ENCODE data around the gene ABLIM2.

The ABLIM2 gene

DNA sequence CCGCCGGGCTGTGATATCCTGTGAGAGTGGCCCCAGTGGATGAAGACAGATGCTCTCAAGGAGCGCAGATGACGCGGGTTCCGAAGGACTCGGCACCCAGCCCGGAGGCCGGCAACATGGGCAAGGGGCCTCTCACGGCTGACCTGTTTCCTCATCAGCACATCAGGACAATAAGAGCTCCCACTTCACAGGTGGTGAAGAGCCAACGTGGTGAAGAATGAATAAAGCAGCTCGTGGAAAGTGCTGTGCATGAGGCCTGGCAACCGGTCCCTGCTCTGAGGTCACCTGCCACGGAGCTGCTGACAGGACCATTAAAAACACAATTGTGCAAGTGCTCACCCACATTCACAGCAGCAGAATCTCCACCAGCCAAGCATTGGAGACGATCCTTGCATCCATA lies 22.9 kb downstream of the ABLIM2 start:
- no peak for DNase-seq

DNA sequence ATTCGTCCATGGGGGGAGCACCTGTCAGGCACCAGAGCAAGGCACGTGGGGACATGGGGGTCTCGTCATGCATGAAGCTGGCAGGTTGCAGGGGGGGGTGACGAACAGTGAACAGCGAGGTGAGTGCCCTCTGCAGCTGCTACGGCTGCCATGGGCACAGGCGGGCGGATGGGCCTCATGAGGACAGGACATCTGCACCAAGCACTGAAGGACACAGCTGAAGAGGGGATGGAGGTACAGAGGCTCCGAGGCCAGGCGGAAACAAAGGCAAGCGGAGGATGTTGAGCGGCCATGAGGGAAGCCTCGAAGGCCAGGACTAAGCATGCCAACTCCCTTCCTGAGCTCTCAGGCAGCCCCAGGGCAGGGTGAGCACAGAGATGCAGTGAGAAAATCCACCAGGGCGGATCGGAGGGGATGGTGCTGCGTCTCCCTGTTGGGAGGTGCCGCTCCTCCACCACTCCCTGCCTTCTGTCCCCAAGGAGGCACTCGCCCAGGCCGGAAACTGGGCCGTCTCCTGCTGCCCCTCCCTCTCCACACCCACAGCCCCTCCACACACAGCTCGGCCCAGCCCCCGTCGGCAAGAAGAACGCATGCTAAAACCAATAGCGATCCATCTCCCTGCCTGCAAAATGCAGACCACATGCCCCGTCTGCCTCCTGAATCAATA lies 24.6 kb downstream of the ABLIM2 start:
- no peak for DNase-seq

DNA sequence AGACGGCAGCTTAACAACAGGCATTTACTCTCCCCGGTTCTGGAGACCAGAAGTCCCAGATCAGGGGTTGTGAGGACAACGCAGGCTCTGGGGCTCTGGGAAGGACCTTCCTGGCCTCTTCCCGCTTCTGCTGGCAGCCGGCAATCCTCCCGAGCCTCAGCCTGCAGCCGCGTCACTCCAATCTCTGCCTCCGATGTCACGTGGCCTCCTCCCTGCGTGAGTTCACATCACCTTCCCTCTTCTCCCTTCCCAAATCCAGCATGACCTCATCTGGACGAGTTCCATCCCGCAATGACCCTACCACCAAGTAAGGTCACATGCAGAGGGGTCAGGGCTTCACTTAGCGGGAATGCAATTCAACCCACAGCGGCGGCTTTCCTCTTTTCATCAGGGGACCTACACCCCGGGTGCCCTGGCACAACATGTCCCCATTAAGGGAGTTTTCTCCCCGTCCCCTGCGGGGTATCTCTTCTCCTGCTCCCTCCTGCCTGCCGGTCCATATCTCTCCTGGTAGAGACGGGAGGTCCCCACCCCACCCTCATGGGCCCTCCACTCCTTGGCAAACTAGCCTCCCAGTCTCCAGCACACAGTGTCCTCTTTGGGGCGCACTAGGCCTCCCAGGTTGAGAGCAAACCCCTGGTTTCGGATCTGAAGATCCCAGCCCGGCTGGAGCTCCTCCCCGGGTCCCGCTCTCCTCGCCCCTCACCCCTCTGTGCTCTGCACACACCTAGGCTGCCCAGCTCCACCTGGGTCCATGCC lies 25.5 kb downstream of the ABLIM2 start:
- DNase-seq = no peak

DNA sequence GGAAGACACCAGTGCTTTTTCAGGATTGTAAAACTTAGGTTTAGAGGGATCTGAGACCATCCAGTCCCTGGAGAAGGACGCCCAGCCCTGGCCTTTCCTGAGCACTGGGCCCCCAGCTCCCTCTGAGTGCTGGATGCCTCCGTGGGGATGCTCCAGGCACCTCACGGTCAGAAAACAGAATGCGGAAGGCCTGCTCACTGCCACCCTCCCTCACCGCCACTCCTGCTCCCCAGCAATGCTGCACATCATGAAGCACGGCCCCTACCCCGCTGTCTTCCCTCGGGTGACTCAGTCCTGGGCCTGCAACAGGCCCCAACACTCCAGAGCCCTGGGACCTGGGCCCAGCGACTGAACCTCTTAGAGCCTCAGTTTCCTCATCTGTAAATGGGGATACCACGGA lies 26.2 kb downstream of the ABLIM2 start:
- no peak for DNase-seq

DNA sequence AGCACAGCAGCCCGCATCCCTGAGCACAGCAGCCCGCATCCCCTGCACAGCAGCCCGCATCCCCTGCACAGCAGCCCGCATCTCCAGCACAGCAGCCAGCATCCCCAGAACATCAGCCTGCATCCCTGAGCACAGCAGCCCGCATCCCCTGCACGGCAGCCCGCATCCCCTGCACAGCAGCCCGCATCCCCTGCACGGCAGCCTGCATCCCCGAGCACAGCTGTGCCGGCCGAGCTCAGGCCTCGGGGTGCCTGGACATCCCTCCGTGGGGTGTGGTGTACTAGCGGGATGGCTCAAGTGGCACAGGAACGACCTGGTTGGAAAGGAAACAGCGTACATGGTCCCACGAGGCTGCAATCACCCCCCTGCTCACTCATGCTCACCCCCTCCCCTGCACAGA lies 26.8 kb downstream of the ABLIM2 start:
- DNase-seq = no peak

DNA sequence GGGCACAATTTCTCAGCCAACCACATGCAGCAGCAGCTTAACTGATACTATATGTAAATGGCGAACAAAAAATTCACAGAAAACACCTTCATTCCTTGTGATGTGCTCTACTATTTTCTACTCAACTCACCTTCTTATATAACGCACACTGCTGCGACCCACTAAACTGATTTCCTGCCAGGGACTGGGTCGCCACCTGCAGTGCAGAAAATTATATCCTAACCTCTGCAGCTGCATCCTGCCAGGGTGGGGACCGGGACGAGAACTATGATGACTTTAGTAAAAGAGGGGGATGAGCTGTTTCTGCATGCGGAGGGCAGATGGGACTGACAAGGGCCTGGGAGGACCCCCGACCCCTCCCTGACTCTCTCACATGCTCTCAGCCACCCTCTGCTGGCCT lies 27.4 kb downstream of the ABLIM2 start:
- no peak for DNase-seq

DNA sequence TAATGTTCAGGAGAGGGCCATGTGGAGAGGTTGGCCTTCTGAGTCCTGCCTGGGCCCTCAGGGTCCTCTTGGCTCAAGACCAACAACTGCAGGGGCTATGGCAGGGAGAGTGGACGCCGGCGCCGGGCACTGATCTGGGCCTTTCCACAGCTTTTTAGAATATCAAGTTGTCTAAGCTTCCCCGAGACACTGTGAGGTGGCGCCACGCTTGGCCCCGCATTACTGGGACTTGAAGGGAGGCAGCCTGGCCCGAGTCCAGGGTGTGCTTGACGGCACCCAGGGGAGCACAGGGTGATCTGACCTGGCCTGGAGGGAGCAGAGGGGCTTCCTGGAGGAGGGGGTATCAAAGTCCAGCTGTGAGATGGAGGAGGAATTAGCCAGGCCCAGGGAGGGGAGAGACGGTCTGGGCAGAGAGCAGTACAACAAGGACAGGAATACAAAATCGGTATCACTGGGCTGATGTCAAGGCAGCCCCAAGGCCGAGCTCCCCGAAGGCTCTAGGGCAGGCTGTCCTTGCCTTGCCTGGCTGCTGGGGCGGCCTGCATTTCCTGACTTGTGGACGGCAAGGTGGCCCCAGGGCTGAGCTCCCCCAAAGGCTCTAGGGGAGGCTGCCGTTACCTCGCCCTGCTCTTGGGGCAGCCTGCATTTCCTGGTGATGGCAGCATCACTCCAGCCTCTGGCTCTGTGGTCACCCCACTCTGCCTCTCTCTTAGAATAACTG lies 28.1 kb downstream of the ABLIM2 start:
- no peak for DNase-seq

DNA sequence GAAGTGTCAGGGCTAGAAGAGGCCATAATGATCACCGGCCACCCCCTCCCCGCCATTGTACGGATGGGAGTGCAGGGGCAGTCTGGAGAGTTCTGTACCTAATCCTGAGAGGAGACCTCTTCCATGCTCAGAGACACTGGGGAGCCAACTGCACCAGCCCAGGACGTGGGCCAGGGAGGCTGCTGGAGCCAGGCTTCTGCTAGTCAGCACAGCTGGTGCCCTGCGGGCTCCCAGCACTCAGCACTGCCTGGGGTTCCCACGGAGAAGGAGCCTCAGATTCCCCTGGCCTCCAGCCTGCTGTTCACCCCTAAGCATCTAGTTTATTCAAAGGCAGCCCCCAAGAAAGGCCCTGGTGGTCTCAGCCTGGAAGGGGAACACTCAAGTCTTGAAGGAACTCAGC lies 28.8 kb downstream of the ABLIM2 start:
- no peak for DNase-seq

DNA sequence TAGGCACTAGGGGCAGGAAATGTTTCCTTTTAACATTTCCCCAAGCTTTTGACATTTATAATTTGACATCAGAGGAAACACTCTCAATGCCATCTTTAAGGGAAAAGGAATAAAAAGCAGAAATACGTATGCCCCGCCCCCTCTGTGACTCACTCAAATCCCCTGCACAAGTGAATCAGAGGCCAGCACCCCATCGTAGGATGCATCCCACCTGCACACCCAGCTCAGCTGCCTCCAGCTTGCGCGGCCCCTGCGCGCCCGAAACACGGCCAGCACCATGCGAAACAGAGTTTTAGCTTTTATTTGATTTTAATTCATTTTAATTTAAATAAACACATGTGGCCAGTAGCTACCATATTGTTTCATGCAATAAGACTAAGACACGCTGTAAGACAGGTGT lies 29.5 kb downstream of the ABLIM2 start:
- no peak for DNase-seq

DNA sequence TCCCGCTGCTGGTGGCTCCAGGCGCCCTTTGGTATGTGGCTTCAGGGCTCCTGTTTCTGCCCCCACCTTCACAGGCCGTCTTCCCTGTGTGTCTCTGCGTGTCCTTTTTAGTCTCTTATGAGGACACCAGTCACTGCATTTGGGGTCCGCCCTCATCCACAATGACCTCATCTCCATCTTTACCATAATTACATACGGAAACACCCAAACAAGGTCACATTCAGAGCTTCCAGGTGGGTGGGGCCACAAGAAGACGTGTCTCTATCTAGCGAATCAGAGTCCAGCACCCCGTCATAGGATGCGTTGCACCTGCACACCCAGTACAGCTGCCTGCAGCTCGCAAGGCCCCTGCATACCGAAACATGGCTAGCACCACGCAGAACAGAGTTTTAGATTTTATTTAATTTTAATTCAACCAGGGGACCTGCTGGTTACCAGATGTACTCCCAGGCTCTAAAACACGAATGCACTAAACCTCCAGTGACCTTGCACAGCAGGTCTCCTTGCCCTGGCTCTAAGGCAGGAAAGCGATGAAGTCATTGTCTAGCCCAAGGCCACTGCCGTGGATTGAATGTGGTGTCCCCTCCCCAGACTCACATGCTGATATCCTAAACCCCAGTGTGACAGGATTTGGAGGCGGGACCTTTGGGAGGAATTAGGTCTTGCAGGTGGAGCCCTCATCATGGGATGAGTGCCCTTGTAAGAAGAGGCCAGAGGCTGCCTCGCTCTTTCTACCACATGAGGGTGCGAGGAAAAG lies 30.3 kb downstream of the ABLIM2 start:
- no peak for DNase-seq

DNA sequence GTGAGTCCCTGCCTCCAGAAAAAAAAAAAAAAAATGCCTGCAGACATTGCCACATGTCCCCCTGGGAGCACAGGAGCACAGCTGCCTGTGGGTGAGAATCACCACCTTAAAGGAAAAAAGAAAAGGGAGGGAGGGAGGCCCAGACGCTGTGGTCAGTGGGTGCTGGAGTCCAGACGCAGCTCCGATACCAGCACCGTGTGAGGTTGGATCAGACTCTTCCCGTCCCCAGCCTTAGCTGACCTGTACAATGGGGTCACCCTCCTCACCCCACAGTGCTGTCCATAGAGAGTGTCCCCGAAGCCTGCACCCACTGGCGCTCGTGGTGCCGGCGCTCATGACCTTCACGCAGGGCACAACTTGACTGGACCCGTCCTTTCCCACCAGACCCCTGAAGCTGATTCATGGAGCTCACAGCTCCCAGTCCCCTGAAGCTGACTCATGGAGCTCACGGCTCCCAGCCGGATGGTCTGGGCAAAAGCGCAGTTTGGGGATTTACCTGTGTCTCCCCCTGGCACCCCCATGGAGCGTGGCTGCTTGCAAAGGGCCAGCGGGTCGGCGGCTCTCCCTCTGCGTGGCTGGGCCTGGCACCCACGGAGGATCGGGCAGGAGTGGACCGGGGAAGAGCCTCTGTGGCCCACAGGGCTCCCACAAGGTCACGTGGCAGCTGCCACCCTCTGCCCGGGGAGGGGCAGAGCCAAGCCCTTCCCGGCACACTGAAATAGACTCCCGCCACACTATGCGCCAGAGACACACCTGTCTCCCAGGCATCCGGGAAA lies 31.4 kb downstream of the ABLIM2 start:
- DNase-seq = no peak

DNA sequence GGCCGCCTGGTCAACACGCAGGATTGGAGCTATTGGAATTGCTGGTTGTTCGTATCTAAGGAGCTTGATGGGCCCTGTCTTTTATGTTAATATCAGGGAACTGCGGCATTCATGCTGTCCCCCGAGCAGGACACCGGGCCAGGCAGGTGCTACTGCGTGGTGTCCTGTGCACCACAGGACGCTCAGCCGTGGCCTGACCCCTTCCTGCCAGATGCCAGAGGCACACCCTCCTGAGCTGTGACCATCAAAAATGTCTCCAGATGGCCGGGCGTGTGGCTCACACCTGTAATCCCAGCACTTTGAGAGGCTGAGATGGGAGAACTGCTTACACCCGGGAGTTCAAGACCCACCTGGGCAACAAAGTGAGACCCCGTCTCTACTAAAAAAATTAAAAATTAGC lies 32.1 kb downstream of the ABLIM2 start:
- no peak for DNase-seq

DNA sequence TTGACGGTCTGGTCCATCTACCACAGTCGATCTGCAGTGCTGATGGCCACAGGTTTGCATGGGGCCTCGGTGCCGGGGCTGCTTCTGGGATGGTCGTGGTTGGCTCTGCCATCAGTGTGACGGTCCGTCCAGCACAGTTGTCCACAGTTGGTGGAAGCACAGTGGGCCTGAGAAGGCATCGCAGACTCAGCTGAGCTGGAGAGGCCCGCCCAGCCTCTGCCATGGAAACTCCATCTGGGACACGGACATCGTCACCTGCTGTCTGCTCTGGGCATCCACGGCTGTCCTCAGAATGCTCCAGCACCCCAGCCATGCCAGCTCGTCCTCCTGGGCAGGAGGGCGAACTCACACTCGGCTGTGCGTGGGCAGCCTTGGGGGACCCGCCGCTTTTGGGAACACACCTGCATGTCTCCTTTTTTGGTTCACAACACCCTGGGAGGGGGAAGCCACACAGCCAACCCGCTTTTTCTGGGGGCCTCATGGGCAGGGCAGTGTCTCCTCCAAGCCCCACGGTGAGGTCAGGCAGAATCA lies 33.0 kb downstream of the ABLIM2 start:
- DNase-seq = no peak

DNA sequence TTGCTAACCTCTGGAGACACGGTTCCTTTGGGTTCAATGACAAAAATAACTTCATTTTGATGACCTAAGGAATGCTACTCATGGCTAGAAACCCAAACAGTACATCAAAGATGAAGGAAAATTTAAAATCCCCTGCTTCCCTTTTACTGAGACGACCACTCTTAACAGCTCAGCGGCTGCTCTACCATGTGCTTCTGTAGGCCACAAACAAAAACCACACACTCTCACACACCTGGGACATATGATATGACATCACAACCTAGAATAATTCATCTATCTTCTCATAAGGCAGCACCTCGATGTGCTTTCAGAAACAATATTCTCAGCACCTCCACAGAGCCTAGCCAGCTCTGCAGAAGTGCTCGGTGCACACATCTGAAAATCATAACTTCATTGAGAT lies 34.7 kb downstream of the ABLIM2 start:
- DNase-seq = no peak

DNA sequence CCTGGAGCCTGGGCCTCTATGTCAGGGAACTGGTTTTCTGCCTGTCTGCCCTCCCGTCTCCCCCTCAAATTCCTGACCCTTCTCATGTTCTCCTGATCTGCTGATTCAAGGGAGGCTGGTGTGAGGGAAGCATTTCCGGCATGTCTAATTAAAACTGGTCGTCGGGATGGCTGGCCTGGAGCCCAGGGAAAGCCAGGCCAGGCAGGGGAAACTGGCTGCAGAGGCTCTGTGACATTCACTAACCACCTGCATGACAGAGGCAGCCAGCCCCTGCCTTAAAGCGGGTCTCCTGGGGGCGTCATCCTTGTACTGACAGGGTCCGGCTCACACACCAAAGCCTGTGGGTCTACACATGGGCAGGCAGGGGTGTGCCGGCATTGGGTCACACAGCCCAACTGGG lies 35.2 kb downstream of the ABLIM2 start:
- no peak for DNase-seq

DNA sequence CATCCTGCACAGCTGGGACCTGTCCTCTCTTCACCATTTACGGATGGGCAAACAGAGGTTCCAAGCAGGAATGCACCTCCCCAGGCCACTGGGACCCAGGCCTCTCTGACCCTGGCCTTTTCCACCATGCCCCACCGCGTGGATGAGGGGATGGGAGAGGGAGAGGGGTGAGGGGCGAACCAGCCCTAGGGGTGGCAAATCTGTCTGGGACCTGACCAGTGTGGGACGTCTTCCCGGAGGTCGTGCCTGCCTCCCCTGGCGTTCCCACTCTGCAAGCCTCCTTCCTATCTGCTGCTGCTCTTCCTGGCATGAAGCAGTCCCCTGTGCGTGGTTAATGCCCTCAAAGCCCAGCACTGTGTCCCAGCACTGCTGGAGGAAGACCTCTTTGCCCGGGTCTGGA lies 35.9 kb downstream of the ABLIM2 start:
- DNase-seq = no peak

DNA sequence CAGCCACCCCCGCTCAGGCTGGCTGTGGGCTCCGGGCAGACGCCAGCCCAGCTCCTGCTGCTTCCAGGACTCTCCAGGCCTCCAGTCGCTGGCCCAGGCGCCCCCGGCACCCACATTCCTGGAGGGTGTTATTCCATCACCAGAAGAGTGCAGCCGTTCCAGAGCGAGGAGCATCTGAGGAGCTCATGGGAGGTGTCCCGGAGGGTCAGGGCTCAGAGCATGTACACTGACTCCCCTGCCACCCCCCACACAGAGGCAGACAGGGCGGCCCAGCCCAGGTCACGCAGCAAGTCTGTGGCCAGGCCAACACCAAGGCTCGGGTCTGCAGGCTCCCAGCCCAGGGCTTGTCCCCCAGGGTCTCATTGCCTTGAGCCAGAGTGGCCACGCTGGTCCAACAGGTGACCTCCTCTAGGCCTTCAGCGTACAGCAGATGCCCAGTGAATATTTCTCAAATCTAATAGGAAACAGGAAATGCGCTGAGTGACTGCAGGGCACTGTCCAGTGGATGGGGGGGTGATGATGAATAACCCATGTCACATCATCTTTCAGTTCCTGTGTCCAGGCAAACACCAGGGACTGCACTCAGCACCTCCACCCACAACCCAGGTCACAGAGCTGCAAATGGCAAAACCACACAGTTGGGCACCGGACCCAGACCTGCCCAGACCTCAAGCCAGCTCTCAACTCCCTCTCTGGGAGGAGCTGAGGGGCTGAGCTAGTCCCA lies 37.2 kb downstream of the ABLIM2 start:
- DNase-seq = no peak

DNA sequence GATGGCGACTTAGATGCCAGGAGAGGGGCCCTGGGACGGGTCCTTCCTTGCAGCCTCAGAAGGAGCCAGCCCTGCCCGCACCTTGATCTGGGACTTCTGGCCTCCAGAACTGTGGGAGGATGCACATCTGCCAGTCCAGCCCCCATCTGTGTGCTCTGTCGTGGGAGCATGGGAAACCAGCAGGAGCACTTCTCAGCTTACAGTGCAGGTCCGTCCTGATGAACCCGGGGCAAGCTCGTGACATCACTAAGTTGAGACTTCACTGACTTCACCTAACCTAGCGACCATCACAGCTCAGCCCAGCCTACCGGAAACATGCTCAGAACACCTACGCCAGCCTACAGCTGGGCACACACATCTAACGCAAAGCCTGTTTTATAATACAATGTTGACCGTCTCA lies 38.1 kb downstream of the ABLIM2 start:
- no peak for DNase-seq

DNA sequence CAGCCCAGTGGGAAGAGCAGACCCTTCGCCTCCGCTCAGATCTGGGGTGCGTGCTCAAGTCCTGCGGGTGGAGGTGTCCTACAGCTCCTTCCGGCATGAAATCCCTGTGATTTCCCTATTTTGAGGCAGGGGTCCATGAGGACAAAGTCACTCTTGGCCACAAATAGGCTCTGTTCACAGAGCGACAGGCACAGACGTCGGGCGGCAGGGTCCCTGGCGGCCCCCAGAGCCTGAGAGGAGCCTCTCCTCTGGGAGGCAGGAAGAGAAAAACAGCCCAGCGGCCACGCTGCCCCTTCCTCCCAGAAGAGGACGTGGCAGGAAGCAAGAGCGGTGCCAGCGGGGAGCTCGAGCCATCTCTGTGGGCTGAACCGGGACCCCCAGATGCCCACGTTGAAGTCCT lies 38.7 kb downstream of the ABLIM2 start:
- DNase-seq = no peak

DNA sequence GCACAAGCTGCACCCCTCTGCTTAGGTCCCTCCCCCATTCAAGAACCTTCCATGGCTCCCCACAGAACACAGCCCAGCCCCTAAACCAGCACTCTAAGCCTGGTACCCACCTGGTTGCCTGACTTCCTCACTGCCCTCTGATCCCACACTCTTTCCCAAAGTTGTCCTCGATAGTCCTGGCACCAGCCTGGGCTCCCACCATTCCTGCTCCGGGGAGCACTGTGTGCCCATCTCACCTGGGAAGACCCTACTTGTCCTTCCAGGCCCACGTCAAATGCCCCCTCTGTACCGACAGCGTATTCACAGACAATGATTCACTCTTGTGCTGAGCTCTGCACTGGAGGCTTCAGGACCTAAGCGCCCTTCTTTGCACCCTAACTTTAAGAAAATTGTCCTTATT lies 40.1 kb downstream of the ABLIM2 start:
- DNase-seq = no peak

DNA sequence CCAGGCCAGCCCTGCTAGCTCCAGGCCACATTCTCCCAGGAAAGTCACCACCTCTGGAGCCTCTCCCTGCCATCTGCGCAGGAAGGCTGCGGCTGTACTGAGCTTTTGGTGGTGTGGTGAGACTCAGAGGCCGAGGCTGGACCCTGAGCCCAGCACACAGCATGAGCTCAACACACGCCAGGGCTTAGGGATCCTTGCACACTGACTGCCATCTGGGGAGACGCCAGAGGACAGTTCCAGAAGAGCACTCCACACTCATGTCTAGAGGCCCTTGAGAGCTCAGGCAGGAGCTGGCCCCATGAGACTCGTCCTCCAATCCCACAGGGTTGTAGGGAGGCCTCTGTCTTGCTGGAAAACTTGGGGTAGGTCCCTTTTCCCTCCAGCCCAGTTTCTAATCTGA lies 40.6 kb downstream of the ABLIM2 start:
- no peak for DNase-seq

DNA sequence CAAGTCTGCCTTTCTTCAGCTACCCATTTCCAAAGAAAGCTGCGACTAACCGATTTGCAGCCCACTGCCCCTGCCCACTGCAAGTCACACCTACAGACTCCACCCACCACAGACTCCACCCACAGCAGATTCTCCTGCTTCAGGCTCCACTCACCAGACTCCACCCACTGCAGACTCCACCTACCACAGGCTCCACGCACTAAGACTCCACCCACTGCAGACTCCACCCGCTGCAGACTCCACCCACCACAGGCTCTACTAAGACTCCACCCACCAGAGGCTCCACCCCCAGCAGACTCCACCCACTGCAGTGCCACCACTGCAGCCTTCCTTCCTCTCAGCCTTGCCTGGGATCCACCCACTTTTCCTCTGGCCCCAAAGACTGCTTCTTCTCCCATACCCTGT lies 41.3 kb downstream of the ABLIM2 start:
- peak; percentile 55 for DNase-seq
